ENCODE measurements around the gene PPDPF.

PPDPF gene

DNA sequence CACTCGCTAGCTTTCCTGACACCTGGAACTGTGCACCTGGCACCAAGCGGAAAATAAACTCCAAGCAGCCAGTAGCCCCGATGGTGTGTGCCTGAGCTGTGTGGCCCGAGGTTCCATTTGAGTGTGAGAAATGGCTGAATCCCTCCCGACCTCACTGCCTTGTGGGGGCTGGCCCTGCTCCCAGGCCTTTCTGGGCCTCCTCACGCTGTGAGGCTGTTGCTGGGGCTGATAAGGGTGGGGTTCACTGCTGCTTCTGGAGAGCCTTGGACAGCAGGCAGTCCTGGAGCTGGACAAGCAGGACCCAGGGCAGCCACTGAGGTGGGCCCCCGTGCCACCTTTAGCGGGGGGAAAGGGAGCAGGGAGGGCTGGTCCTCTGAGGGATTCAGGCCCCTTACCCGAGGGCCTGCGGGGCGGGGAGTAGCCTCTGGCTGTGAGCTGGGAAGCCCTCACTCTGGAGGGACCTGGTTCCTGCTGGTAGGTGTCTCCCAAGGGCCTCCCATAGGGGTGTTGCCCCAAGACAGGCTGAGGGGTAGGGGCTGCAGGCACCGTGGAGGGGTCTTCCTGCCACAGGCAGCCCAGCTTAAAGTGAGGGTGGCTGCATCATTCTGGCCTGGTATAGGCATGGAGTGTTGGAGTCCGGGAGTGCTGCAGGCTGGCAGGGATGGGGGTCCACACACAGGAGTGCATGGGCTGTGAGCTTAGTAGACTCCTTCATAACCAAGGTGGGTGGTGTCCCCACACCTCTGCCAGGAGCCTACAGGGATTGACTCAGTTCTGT, 1.7 kb downstream of the PPDPF start:
- no peak for DNase-seq (ENCODE audit: low spot score)

DNA sequence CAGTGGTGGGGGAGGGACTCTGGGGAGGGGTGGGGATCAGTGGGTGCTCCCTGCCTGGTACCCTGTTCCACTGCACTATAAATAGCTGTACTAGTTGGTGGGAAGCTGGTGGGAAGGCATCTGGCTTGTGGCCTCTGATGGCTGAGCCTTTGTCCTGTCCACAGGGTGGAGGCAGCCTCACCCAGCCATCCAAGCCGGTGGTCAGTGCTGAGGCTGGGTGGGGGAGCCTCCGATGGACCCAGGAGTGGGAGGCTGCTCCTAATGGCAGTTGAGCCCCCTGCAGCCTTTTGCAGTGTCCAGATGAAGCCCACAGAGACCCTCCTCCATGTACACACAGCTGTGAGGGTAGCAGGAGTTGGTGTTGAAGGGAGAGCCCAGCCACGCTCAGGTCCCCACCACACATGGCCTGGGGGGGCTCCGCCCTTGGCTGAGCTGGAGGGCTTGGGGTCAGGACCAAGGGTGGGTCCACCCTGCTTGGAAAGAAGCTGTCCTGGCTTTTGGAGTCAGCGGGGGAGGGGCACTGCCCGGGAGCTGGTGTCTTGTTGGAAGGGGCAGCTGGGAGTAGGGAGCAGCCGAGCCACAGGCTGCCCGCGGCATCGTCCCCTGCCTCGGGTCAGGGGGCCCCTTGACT, 2.5 kb downstream of the PPDPF start:
- no peak for DNase-seq (ENCODE audit: low spot score)

DNA sequence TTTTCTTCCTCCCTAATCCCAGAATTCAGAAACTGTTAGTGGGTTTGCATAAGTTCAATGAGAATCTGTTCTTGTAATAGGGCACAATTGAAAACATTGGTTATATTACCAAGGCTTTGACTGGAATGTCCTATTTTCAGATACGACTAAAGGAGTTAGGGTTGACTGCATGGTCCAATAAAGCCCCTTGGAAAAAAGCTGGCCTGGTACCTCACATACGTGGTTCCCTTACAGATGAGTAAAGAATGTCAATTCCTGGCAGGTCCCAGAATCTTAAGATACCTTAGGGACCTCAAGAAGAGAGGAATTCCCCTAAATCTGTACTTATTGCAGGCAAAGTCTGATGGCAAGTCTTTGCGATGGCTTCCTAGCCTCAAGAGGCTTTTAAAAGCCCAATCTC, 4.6 kb downstream of the PPDPF start:
- DNase-seq (ENCODE audit: low spot score) = no peak

DNA sequence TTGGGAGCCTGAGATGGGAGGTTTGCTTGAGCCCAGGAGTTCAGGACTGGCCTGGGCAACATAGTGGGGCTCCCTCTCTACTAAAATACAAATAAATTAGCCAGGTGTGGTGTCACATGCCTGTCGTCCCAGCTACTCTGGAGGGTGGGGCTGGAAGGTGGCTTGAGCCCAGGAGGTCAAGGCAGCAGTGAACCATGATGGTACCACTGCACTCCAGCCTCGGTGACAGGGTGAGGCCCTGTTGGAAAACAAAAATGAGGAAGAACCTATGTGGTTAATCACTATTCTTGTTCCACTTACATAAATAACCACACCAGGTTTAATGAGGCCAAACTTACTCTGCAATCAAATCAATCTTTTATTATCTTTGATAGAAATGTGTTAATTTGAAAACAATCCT, 5.4 kb downstream of the PPDPF start:
- no peak for DNase-seq (ENCODE audit: low spot score)

DNA sequence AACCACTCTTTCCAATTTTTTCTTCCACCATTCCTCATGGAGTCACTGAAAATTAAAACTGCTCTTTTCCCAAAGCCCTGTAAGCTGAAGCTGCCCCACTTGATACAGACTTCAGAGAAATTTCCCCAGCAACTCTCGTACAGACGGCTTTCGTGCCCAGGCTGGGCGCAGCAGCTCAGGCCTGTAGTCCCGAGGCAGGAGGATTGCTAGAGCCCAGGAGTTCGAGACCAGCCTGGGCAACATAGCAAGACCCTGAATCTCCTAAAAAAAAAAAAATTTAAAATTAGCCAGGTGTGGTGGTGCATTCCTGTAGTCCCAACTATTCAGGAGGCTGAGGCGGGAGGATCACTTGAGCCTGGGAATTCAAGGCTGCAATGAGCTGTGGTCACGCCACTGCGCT, 6.6 kb downstream of the PPDPF start:
- DNase-seq (ENCODE audit: low spot score) = no peak

DNA sequence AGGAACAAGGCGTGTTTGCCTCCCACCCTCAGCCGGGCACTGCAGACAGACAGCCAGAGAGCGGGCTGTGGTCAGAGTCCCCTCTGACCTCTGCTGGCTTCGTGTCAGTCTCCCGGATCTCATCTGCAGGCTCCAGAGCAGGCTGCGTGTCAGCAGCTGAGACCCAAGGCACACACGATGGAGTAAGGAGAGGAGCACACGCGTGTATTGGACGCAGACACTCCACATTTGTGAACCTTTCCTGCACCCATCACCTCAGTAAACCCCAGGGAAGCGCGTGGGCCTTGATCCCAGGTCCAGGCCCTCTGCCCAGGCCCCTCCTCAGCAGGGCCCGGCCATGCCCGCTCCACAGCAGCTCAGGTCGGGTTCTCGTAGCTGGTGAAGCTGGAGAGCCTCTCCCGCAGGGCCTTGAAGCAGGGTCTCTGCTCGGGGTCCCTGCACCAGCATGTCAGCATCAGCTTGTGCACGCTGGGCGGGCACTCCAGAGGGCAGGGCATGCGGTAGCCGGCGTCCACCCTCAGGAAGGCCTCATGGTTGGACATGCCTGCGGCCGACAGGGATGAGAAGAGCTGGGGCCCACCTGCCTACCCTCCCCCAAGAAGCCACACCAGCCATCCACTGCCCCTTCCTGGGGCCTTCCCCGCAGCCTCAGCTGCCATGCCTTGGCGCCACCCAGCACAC, 8.8 kb downstream of the PPDPF start:
- no peak for DNase-seq (ENCODE audit: low spot score)

DNA sequence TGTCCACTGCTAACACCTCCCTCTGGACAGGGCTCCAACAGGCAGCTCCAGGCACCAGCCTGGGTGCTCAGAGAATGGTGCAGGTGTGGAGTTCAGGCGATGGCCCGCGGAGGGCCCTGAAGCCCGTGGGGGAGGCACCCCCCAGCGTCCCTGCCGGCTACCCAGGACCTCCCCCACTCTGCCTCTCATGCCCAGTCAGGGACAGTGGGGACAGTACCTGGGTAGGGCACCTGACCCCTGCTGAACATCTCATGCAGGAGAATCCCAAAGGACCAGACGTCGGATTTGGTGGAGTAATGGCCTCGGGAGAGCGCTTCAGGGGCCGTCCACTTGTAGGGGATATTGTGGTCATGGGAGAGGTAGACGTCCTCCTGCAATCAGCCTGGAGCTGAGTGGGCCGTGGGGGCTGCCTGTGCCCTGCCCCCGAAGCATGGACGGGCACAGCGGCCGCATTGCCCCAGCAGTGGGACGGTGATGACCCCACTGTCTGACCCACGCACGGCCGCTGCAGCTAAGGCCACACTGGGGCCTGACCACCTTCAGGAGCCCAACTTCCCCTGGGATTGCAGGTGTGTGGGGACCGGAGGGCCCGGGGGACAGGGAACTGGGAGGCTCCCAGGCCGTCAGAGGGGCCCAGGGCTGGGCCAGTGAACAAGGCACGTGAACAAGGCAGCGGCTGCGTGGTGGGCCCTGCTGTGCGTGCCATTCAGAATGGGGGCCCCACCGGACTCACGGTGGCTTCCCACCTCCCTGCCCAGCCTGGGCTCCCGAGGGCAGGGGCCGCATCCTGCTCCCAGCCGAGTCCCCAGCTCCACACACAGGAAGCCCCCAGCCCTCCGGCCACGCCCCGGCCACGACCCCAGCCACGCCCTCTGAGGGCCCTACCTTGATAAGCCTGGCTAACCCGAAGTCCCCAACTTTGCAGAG, 9.6 kb downstream of the PPDPF start:
- DNase-seq (ENCODE audit: low spot score) = no peak

DNA sequence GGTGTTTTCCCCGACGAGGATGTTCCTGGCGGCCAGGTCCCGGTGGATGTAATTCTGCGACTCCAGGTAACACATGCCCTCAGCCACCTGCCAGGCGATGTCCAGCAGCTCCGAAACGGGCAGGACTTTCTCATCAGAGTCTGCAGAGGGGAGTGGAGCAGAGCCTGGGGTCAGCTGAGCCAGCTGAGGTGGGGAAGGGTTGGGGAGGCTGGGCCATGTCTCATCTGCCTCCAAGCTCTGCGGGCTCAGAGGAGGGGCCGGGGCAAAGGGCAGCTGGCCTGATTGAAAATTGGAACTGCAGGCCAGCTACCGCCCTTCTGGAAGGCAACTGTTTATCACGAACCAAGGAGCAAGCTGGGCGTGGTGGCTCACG, 10.2 kb downstream of the PPDPF start:
- DNase-seq (ENCODE audit: low spot score) = no peak

DNA sequence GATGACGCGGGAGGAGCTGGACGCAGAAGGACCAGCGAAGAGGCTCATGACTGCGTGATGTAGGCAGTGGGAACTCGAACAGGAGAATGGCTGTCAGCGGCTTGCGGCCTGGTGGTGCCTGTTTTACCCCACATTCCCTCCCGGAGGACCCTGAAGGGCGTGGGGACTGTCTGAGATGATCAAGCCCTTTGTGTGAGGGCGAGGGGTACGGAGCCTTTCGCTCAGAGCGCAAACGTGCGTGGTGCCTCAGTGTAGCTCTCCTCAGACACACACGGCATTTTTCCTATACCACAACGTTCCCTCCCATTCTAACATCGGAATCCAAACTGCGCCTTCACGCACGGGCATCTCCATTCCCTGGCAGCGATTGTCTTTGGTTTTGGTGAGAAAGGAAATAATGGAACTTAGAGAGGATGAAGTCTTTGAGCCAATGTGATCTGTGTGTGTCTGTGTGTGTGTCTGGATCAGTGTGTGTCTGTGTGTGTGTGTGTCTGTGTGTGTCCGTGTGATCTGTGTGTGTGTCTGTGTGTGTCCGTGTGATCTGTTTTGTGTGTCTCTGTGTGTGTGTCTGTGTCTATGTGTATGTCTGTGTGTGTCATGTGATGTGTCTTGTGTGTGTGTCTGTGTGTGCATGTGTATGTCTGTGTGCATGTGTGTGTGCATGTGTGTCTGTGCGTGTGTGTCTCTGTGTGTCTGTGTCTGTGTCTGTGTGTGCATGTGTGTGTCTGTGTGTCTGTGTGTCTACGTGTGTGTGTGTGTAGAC, 11.3 kb downstream of the PPDPF start:
- DNase-seq (ENCODE audit: low spot score) = no peak

DNA sequence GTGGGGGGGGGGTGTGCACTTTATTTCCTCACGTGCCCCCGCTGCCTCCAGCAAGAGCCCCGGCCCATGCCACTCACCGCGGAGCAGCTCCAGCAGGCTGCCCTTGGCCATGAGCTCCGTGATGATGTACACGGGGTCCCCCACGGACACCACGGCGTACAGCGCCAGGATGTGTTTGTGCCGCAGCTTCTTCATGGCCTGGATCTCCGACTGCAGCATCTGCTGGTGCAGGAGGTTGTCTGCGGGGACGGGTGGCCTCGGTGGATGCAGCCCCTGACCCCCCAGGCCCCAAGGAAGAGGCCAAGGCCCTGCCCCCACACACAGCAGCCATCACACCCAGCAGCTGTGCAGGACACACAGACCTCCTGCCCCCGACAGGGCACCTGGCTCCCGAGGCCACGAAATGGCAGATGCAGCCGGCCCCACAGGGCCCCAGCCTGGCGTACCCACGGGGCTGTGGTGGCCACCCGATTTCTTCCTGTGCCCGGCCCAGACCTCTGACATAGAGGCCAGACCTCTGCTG, 11.9 kb downstream of the PPDPF start:
- DNase-seq (ENCODE audit: low spot score) = no peak

DNA sequence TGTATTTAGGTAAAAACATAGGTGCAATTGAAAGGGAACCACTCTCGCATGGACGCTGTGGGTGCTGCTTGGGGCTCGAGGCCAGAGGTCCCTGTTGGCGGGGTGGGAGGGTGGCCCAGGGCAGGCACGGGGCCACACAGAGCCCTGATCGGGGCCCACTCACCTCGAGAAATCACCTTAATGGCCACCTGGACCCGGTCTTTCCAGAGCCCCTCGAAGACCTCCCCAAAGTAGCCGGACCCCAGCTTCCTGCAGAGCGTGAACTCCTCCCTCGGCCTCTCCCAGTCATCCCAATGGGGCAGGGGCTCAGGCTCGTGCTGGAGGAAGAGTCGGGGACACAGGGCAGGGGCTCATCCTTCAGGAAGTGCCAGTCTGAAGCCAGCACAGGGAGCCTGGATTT, 12.8 kb downstream of the PPDPF start:
- no peak for DNase-seq (ENCODE audit: low spot score)

DNA sequence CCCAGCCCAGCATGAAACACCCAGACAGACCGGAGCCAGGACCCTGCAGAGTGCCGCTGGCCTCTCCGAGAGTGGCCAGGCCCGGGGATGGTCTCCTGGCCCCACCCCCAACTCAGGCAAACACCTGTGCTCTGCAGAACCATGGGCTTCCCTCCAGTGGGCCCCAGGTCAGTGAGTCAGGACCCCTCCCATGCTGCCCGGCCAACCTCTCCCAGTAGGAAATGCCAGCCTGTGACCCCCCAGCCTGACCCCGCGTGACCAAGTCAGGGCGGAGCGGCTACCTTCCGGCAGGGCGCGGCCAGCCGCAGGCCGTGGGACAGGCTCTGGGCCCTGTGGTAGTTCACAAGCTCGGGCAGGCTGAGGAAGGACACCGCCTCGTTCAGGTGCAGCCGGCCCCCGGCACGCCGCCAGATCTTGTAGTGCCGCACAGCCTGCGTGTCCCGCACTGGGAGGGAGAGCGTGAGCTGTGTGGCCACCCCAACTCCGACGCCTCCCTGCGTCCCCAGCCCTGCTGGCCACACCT, 13.4 kb downstream of the PPDPF start:
- DNase-seq (ENCODE audit: low spot score) = no peak

DNA sequence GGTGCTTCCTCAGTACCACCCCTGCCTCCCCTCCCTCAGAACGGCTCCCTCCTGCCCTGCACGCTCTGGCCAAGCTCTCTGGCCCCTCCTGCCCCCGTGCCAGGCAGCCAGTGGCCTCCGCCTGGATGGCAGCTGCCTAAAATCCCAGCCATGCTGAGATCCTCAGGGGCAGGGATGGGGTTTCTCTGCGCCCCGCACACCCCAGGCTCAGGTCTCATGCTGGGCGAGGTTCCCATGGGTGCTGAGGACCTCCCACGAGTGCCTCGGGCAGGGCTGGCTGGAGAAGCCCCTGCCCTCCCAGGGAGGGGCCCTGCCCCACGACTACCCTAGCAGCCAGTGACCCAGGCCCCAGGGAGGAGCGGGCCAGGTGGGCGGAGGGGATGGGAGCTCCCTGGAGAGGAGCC, 13.9 kb downstream of the PPDPF start:
- no peak for DNase-seq (ENCODE audit: low spot score)

DNA sequence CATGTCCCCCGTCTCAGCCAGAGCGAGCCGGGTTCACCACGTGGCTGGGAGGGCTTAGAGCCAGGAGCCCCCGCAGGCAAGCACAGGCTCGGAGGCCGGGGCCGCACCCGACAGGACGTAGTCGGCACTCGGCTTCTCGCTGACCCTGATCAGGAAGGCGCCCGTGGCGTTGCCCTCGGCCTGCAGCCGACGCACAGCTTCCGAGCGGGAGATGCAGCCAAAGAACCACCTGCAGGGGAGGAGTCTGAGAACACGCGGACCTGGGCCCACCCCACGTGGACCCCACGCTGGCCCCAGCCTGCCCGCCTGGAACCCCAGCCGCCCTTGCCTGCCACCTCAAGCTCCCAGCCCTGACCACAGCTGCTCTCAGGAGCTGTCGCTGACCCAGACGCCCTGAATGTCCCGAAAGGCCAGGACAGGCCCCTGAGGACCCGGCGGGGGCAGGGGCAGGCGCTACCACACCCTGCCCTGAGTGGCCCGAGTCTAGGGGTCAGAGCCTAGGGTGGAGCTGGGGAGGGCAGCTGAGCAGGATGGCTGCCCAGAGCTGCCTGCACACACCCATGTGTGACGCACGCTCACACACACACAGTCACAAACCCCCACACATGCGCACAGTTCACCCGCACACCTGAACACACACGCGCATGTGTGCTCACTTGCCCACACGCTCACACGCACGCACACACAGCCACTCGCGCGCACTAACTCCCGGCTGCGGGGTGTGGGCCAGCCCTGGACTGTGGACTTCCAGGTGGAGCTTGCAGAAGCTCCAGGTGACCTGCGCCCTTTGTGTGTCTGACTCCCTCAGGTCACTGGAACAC, 14.5 kb downstream of the PPDPF start:
- no peak for DNase-seq (ENCODE audit: low spot score)

DNA sequence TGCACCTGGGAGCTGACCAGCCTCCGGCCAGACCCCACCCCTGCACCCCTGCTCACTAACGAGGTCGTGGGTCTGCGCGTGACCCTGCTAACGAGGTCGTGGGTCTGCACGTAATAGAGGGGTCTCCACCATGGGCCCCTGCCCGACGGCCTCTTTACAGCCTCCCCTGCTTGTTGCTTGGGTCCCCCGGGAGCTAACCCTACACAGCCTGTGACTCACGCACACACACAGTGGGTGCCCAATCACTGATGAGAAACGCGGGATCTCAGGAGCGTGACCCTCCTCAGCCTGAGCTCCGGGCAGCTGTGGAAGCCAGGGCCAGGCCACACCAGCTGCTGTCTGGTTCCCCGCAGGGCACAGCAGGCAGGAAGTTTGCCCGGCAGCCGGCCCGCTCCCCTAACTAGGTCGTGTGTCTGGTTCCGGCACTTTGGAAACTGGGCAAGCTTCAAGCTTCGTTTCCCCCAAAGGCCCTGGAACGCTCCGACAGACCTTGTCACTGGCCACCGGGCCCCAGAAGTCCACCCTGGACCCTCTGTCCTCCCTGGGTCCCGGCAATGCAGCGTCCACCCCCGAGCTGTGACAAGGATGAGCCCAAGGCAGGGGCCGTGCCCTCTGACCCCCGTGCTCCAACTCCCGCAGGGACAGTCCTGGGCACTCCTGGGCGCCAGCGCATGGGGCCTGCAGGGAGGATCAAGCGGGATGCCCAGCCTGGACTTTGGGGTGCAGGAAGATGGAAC, 15.8 kb downstream of the PPDPF start:
- no peak for DNase-seq (ENCODE audit: low spot score)

DNA sequence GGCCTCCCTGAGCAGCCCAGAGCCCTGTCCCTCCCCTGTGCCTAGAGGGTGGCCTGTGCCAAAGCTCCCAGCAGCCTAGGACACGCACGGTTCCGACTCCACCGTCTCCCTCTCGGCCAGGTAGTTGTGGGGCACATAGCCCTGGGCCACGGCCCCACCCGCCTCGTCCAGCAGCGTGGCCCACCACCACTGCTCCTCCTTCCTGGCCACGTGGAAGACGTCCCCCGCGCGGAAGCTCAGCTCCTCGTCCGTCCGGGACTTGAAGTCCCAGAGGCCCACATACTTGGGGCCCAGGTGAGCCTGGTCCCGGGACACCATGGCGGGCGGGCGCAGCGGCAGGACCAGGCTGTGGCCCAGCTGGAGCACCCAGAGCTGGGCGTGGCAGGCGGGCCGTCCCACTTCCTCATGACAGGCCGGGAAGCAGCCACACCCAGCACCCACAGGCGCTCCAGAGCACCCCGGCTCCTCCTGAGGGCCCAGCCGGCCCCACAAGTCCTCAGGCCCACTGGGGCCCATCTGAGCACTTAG, 16.5 kb downstream of the PPDPF start, which contains the start of gene PTK6:
Gene PTK6 (minus strand): TSS at position 380 of the 528 bp plus-strand sequence. CDS start 62 bp downstream, at position 318.
- no peak for DNase-seq (ENCODE audit: low spot score)

DNA sequence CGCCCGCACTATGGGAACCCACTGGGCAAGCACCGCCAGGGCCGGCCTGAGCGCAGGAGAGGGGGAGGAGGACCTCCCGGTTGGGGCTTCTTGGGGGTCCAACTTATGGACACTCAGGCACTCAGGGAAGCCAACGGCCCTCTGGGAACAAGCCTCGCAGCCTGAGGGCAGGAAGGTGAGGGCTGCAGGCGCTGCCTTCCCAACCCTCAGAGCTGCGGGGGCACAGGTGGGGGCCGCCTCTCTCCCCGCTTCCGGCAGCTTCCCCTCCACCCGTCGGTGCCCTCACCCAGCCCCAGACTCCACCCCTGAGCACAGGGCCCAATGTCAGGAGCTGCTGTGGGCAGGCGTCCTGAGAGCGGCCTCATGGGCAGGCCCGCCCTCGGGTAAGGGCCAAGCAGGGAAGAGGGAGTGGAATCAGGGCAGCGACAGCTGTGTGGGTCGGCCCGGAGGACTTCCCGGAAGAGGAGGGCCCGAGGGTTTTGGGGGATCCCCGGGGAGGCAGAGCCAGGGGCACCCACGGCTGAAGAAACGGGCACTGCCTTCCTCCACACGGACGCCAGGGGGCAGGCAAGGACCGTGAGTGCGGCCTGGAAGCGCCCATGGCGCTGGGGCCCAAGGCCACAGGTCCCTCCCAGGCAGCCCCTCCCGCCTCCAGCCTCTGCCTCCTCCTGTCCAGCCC, 17.1 kb downstream of the PPDPF start:
- peak; percentile 99 for DNase-seq (ENCODE audit: low spot score)

Data from HuH-7.5 (cell line).